ENCODE measurements around the gene CST7. TPM values are rescaled to one million over a fixed set of nuclear protein-coding genes. Genes with fewer than 3 reads are reported as not detected.

CST7 gene
- total and polyA plus RNA-seq, 2 experiments from 2014 or later = not detected

GRCh38 chr20:24958506-24959385 lies 9.7 kb downstream of the CST7 start:
- no peak for TF ChIP-seq EZH2phosphoT487 (IDR thresholded peaks at IDR 0.05; ENCODE audit: unreplicated experiment)
- no peak for TF ChIP-seq ZNF114 (CRISPR knock-in tag; IDR thresholded peaks at IDR 0.05)
- no peak for TF ChIP-seq STAT1 (IDR thresholded peaks at IDR 0.05; ENCODE audit: unreplicated experiment)
- no peak for TF ChIP-seq ZNF331 (CRISPR knock-in tag; IDR thresholded peaks at IDR 0.05; ENCODE audit: low read depth)
- TF ChIP-seq ETS1 (IDR thresholded peaks at IDR 0.05) = no peak
- TF ChIP-seq EZH2 (IDR thresholded peaks at IDR 0.05; ENCODE audit: low read depth, unreplicated experiment) = no peak
- no peak for TF ChIP-seq NANOG (IDR thresholded peaks at IDR 0.05; ENCODE audit: borderline replicate concordance)
- TF ChIP-seq JUNB (IDR thresholded peaks at IDR 0.05; ENCODE audit: unreplicated experiment) = no peak
- no peak for TF ChIP-seq POLR2AphosphoS5 (IDR thresholded peaks at IDR 0.05; ENCODE audit: low read depth)
- no peak for TF ChIP-seq CTCF (conservative IDR thresholded peaks at IDR 0.05; ENCODE audit: low read depth in 2 of 2)
- no peak for TF ChIP-seq ZNF462 (CRISPR knock-in tag; IDR thresholded peaks at IDR 0.05)
- no peak for TF ChIP-seq CREB1 (CRISPR knock-in tag; IDR thresholded peaks at IDR 0.05; ENCODE audit: low read depth)
- no peak for TF ChIP-seq REST (IDR thresholded peaks at IDR 0.05; ENCODE audit: unreplicated experiment)
- H3F3A ChIP-seq (replicated peaks; ENCODE audit: low read depth) = no peaks in the 10 kb centered on the region
- Mint-ChIP-seq H3K27ac (no peak overlapping the region), H3K27me3 (ENCODE audit: insufficient read depth, low read depth, poor library complexity) (peaks cover 6% of the 10 kb centered on the region), H3K4me1 (peaks cover 8% of the 10 kb centered on the region; the same call in 2 of the 3 replicates), H3K4me3 (no peak overlapping the region), H3K9me3 (no peaks in the 10 kb centered on the region; the same call in 2 of the 3 replicates), H3K36me3 (ENCODE audit: low read depth) (peaks cover 22% of the 10 kb centered on the region)
- no peaks in the 10 kb centered on the region for H3K4me1 ChIP-seq (ENCODE audit: insufficient read depth)
- ATAC-seq (no peak), DNase-seq (ENCODE audit: low spot score) (no peak)
- H3K9me2 ChIP-seq (ENCODE audit: insufficient read depth) = no peaks in the 10 kb centered on the region
- H4K20me1 ChIP-seq (replicated peaks; ENCODE audit: insufficient read depth) = no peaks in the 10 kb centered on the region; the same call in 1 of the 2 replicates
- H3K27ac ChIP-seq (ENCODE audit: low read depth) = no peak overlapping the region
- no peak overlapping the region for H2AFZ ChIP-seq
- peaks cover 7% of the 10 kb centered on the region for H3K36me3 ChIP-seq (ENCODE audit: insufficient read depth)
- H3K4me3 ChIP-seq = no peak overlapping the region
- no peaks in the 10 kb centered on the region for H3K79me2 ChIP-seq (replicated peaks; ENCODE audit: insufficient read depth)
- H3K27me3 ChIP-seq (ENCODE audit: insufficient read depth) = no peaks in the 10 kb centered on the region
- no peak overlapping the region for H3K4me2 ChIP-seq
